Natural killer cell (primary cell): ENCODE results near the gene WDFY4. TPM values are rescaled to one million over a fixed set of nuclear protein-coding genes. Genes with fewer than 3 reads are reported as not detected.

ENCODE experiments used
- ATAC-seq, 3 donors: fragments of 150-1000 bp in 2 of 3; fragments of 200-7000 bp in 1 of 3; cut with Tn5 transposase; 1 replicate in 1 of 3; 2 replicates in 2 of 3; pipeline ENCODE4 v1.10.0; 2021; ENCODE audit warnings: mild to moderate bottlenecking in 2 of 3, moderate library complexity in 2 of 3
- DNase-seq, 2 donors: peaks; one replicate each; pipeline versions ENCODE4 v3.0.0 to v3.0.0-alpha.2; 2013 to 2021; ENCODE audit warnings: mixed read lengths in 1 of 2
- H3K27ac ChIP-seq: one replicate; pipeline ENCODE4 v1.5.1; 2013; ENCODE audit warnings: mild to moderate bottlenecking, low read length
- H3K27me3 ChIP-seq: one replicate; pipeline ENCODE4 v1.6.1; 2013; ENCODE audit warnings: low read length; ENCODE audit not compliant: control insufficient read depth, insufficient read depth
- H3K36me3 ChIP-seq: one replicate; pipeline ENCODE4 v1.6.1; 2013; ENCODE audit warnings: low read length; ENCODE audit not compliant: control insufficient read depth, insufficient read depth
- H3K4me1 ChIP-seq: one replicate; pipeline ENCODE4 v1.6.1; 2013; ENCODE audit warnings: low read length; ENCODE audit not compliant: control insufficient read depth, insufficient read depth
- H3K4me3 ChIP-seq: one replicate; pipeline ENCODE4 v1.5.1; 2013; ENCODE audit warnings: low read length
- H3K9me3 ChIP-seq: one replicate; pipeline ENCODE4 v1.6.1; 2013; ENCODE audit warnings: low read length; ENCODE audit not compliant: control insufficient read depth, insufficient read depth
- H3K27ac Mint-ChIP-seq, 2 donors: one replicate each; pipeline ENCODE4 v1.8.0; 2022; ENCODE audit warnings: mild to moderate bottlenecking in 2 of 2, mixed read lengths in 2 of 2, moderate library complexity in 1 of 2
- H3K27me3 Mint-ChIP-seq, 2 donors: one replicate each; pipeline ENCODE4 v1.8.0; 2022; ENCODE audit warnings: low read depth in 2 of 2, mixed read lengths in 2 of 2
- H3K36me3 Mint-ChIP-seq: one replicate; pipeline ENCODE4 v1.8.0; 2022; ENCODE audit warnings: mixed read lengths
- H3K4me1 Mint-ChIP-seq, 2 donors: one replicate each; pipeline ENCODE4 v1.8.0; 2022; ENCODE audit warnings: mixed read lengths in 2 of 2
- H3K4me3 Mint-ChIP-seq: one replicate; pipeline ENCODE4 v1.8.0; 2022; ENCODE audit warnings: mild to moderate bottlenecking, moderate library complexity, mixed read lengths
- H3K9me3 Mint-ChIP-seq, 2 donors: one replicate each; pipeline ENCODE4 v1.8.0; 2022; ENCODE audit warnings: mixed read lengths in 2 of 2
- WGBS: methylation state at CpG from one replicate; pipeline ENCODE4 v1.1.7; 2013; ENCODE audit warnings: missing lambda C conversion rate; ENCODE audit not compliant: insufficient coverage; 5-methylcytosine and 5-hydroxymethylcytosine counted together
- intact Hi-C: fragments of 100-400 bp; cut with micrococcal nuclease; formaldehyde crosslinking; loops from one replicate; pipeline ENCODE4 v1.14.2; 2022
- total RNA-seq, 4 donors: library from RNA; stranded (reverse); fragments of 120-200 nt in 1 of 4; gene quantifications; one replicate each; pipeline versions ENCODE4 v1.2.3 to v1.2.4, GENCODE V29; 2013 to 2022
- TF ChIP-seq, protein P1 (sequence below): fragments of 200-600 bp; IDR thresholded peaks from one replicate; pipeline ENCODE4 v1.8.0; 2022; ENCODE audit warnings: antibody characterized with exemption

Gene WDFY4
- total RNA-seq, 3 donors from 2014 or later (not counting 1 experiment from before 2014, with no cell fraction given), result 1.7 to 8.4 (median 3.5) TPM

GRCh38 chr10:48759113-48759901 lies 74.6 kb downstream of the WDFY4 start:
- H3K4me3 Mint-ChIP-seq, result no peak overlapping the region
- Histone ChIP-seq H3K27me3 (no peaks in the 10 kb centered on the region), H3K36me3 (no peaks in the 10 kb centered on the region), H3K27ac (no peak overlapping the region), H3K4me1 (no peaks in the 10 kb centered on the region), H3K9me3 (no peaks in the 10 kb centered on the region), H3K4me3 (no peak overlapping the region)
- peaks cover 12 to 27% of the 10 kb centered on the region in 2 donors for H3K27me3 Mint-ChIP-seq
- H3K4me1 Mint-ChIP-seq, result no peaks in the 10 kb centered on the region
- intact Hi-C loops, result no loop called here
- no peak overlapping the region for H3K27ac Mint-ChIP-seq
- no peak for DNase-seq
- TF ChIP-seq, protein P1, sequence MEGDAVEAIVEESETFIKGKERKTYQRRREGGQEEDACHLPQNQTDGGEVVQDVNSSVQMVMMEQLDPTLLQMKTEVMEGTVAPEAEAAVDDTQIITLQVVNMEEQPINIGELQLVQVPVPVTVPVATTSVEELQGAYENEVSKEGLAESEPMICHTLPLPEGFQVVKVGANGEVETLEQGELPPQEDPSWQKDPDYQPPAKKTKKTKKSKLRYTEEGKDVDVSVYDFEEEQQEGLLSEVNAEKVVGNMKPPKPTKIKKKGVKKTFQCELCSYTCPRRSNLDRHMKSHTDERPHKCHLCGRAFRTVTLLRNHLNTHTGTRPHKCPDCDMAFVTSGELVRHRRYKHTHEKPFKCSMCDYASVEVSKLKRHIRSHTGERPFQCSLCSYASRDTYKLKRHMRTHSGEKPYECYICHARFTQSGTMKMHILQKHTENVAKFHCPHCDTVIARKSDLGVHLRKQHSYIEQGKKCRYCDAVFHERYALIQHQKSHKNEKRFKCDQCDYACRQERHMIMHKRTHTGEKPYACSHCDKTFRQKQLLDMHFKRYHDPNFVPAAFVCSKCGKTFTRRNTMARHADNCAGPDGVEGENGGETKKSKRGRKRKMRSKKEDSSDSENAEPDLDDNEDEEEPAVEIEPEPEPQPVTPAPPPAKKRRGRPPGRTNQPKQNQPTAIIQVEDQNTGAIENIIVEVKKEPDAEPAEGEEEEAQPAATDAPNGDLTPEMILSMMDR, result no peak
- H3K36me3 Mint-ChIP-seq, result no peaks in the 10 kb centered on the region
- 80% methylated on average over 4 of the region's 4 CpGs for WGBS
- H3K9me3 Mint-ChIP-seq, result peaks cover 0 to 3% of the 10 kb centered on the region in 2 donors
- no peak for ATAC-seq

GRCh38 chr10:48760983-48761382 lies 76.3 kb downstream of the WDFY4 start:
- Mint-ChIP-seq H3K4me3 (no peak overlapping the region), H3K9me3 (peaks cover 0 to 3% of the 10 kb centered on the region in 2 donors), H3K27ac (no peak overlapping the region), H3K27me3 (peaks cover 12 to 27% of the 10 kb centered on the region in 2 donors), H3K36me3 (no peaks in the 10 kb centered on the region), H3K4me1 (no peaks in the 10 kb centered on the region)
- no peak overlapping the region for H3K27ac ChIP-seq
- no peaks in the 10 kb centered on the region for H3K4me1 ChIP-seq
- no peaks in the 10 kb centered on the region for H3K36me3 ChIP-seq
- 88% methylated on average over 5 of the region's 5 CpGs for WGBS
- DNase-seq (no peak), ATAC-seq (no peak)
- intact Hi-C loops, result no loop called here
- no peaks in the 10 kb centered on the region for H3K27me3 ChIP-seq
- H3K9me3 ChIP-seq, result no peaks in the 10 kb centered on the region
- TF ChIP-seq, protein P1, result no peak
- H3K4me3 ChIP-seq, result no peak overlapping the region

- Mint-ChIP-seq H3K4me3 (no peak overlapping the region), H3K4me1 (no peaks in the 10 kb centered on the region), H3K27ac (no peak overlapping the region), H3K27me3 (peaks cover 12 to 21% of the 10 kb centered on the region in 2 donors), H3K9me3 (peaks cover 0 to 3% of the 10 kb centered on the region in 2 donors), H3K36me3 (no peaks in the 10 kb centered on the region)
- TF ChIP-seq, protein P1, result no peak
- intact Hi-C loops, result no loop called here
- H3K27ac ChIP-seq, result no peak overlapping the region
- no peaks in the 10 kb centered on the region for H3K27me3 ChIP-seq
- WGBS, result 91% methylated on average over 6 of the region's 6 CpGs
- H3K4me1 ChIP-seq, result no peaks in the 10 kb centered on the region
- ATAC-seq (no peak), DNase-seq (no peak)
- H3K9me3 ChIP-seq, result no peaks in the 10 kb centered on the region
- no peak overlapping the region for H3K4me3 ChIP-seq
- H3K36me3 ChIP-seq, result no peaks in the 10 kb centered on the region
Measured at GRCh38 chr10:48762064-48763042, 77.7 kb downstream of the WDFY4 start.
